EH (cell line): ENCODE data around the gene TBC1D30.
"Not testable (repeated sequence)": the region's sequence is repeated elsewhere in the genome, so short reads cannot be mapped to it uniquely, and the experiment has no call there.

ENCODE experiments used
- DNase-seq: peaks from one replicate; pipeline ENCODE4 v3.0.0-alpha.2; 2015; ENCODE audit warnings: low read depth

Gene TBC1D30

DNA sequence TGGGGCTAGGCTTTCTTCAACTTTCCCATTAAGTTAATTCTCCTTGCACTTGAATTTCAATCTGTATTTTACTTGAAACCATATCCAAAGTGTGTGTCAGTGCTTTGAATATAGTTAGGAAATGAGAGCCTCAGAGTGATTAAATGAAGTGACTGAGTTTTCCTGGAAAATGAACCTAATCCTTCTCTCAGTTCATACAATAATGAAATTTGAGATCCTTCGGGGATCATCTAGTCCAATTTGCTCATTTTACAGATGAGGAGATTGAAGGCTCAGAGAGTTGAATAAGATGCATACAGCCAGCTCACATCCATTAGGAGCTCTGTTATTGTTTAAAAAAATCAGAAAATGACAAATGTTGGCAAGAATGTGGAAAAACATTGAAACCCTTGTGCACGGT lies 18.3 kb upstream of the TBC1D30 start:
- DNase-seq: no peak

DNA sequence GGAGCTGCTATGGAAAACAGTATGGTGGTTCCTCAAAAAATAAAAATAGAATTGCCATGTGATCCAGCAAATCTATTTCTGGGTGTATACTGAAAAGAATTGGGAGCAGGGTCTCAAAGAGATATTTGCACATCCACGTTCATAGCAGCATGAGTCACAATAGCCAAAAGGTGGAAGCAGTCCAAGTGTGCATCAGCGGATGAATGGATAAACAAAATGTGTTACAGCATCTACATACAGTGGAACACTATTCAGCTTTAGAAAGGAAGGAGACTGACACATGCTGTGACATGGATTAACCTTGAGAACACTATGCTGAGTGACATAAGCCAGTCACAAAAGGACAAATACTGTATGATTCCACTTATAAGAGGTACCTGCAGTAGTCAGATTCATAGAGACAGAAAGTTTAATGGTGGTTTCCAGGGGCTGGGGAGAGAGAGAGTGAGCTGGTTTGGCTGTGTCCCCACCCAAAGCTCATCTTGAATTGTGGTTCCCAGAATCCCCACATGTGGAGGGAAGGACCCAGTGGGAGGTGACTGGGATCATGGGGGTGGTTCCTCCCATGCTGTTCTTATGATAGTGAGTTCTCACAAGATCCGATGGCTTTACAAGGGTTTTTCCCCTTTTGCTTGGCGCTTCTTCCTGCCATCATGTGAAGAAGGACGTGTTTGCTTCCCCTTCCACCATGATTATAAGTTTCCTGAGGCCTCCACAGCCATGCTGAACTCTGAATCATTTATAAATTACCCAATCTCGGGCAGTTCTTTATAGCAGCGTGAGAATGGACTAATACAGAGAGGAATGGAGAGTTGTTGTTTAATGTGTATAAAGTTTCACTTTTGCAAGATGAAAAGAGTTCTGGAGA lies 17.6 kb upstream of the TBC1D30 start:
- peak; percentile 57 for DNase-seq

DNA sequence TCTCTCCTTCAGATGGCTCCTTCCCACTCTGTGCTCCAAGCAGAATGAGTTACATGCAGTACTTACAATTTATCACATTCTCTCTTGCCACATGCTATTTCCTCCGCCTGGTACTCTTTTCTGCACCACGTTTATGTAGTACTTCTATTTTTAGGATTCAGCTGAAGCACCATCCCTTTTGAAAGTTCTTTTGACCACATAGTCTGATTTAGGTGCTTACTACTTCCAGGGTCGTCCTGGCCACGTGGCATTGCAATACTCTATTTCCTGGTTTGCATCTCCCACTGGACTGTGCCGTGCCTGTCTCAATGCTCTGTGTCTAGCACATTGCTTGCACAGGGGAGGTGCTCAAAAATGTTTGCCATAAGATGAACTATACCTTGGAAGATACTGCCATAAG lies 16.3 kb upstream of the TBC1D30 start:
- DNase-seq: no peak

DNA sequence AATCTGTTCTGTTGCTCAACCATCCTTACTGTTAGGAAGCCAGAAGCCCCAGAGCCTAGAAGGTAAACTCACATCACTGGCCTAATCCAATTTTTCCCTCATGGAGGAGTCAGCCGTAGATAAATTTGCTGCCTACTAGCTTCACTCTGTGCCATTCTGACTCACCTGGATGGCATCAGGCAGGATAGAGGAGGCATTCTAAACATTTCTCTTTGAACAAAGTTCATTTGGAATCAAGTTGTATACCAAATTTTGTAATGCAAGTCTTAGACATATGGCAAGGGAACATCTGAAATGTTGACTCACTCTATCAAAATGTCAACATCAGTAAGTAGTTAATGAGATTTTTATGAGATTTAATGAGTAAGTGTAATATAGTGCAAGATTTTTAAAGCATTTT lies 13.6 kb upstream of the TBC1D30 start:
- DNase-seq: peak; percentile 36

DNA sequence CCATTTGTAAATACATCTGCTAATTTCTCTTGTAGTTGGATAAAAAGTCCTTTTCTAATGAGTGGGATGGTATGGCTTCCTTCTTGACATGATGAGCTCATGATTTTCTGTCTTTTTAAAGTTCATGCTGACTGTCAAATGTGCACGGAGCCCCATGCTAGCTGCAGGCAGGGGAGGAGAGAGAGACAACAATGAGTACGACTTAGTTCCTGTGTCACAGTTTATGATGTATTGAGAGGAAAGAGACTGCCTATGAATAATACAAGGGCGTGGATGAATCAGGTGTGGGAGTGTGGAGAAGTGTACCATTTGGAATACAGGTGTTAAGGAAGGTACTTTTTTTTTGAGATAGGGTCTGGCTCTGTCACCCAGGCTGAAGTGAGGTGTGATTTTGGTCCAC lies 10.7 kb upstream of the TBC1D30 start:
- no peak for DNase-seq

DNA sequence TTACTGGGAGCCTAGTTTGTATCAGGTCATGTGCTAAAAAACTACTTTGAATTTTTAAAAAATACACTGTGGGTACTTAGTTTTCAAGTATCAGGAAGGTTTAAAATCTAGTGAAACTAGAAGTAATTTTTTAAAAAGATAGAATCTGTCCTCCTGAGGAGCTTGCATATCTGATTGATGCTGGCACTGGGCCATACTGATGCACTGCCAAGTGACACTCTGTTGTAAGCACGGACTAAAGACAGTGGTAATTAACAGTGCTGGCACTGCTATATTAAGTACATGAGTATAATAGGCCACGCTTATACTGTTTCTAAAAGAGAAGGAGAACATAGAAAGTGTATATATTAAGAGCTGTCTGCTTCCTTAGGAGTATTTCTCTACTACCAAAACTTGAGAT lies 10.0 kb upstream of the TBC1D30 start:
- DNase-seq: no peak

DNA sequence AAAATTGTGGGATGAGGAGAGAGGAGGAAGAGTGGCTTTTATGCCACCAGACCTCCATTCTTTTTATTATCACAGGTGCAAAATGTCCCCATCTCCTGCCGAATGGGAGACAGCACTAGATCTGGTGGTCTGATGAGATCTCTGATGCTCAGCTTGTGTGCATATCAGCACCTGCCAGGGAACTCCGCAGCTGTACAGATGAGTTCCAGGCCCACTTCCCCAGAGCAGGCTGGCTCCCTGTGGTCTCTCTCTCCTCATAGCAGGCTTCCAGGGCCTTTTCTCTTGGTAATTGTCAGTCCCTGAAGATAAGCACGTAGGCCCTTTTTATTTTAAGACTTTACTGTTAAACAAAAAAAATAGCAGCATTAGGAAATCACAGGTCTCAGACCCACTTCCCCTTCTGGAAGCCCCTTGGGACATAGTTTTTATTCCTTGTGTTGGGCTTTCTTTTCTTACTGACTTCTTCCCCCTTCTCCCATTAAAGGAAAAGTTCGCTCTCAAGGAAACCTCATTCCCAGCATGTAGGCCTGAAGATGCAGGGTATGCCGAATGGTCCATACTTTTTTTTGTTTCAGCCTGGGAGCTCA lies 4.5 kb upstream of the TBC1D30 start:
- no peak for DNase-seq

DNA sequence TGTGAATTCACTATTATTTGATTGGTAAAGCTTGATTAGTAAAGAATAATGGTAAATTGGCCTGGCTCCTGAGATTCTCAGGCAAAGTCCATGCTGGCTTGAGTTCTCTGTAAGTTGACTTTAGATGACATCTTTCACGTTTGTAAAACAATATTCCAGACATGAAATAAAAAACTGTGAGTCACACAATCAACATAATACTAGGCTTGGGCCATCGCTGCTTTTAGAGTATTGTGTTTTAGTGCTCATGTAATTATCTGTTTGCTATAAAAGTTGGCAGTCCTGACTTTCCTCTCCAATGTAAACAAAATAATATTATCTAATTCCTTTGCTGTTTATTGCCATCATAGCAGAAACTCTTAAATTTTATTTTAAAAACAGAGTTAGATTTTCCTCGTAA lies 3.9 kb upstream of the TBC1D30 start:
- no peak for DNase-seq

DNA sequence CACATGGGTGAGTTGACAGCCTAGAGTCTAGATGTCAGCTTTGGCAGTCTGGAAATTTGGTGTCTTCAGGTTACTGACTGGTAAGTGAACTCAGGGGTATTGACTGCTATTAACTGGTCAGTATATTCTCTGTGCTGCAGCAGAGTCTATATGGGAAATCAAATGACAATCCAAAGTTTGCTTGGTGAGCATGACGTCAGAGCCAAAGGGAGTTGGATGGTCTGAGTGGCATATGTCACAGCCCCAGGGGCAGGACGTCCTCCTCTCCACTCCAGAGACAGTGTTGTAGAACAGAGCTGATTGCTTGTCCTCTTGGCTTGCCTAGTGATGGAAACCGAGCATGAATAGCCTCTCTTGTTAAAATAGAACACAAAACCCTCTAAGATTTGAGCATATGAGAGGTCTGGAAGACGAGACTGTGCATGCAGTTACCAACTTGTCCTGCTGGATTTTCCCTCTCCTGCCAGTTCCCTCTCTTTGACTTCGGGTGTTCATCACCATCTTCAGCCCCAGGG lies 3.3 kb upstream of the TBC1D30 start:
- no peak for DNase-seq

DNA sequence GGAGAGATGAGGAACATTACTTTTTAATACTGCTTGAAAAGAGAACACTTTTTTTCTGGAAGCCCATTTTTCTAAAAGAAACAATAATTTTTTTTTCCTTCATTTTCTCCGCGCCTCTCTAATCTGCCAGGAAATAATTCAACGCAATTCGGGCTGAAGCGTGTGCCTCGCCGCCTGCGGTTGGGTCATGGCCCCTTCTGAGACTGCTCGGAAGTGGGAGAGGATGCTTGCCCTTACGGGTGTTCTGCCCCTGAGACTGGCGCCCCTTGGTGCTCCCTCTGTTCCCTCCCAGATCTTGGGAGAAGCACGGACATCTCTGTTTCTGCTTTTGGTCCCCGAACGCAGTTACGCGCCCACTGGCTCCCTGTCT lies 332 bp upstream of the TBC1D30 start:
- DNase-seq: no peak

DNA sequence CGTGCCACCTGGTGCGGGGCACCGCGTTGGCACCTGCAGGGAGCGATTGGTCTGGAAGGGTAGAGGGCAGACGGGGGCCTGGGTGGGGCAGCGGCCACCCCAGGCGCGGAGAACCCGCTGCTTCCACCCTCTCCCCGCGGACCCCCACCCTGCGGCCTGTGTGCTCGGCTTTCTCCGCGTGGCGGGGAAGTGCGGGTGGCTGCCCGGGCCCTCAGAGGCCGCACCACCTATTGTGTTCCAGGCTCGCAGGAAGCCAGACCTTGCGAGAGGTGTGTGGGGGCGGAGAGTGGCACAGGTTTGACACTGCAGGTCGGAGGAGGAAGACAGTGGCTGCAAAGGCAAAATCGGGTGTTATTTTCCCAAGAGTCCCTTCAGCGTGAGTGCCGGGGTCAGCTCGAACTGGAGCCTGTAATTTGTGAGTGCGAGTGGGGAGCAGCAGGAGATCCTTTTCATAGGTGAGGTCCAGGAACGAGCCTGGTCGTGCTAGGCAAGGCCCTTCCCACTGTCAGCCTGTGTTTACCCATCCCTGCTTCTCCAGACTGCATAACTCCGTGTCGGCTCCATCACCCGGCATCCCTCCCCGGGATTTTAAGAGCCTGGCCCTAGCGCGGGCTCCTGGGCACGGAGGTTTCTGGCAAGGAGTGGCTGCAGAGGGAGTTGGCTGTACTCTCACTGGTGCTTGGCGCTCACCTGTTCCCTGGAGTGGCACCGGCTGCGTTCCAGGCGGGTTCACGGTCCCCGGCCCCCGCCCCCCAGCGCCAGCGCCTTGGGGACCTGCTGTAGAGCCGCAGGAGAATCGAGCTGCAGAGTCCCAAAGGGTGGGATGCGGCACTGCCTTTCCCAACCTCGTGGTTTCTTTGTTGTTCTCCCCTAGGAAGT lies 935 bp downstream of the TBC1D30 start:
- DNase-seq: no peak

DNA sequence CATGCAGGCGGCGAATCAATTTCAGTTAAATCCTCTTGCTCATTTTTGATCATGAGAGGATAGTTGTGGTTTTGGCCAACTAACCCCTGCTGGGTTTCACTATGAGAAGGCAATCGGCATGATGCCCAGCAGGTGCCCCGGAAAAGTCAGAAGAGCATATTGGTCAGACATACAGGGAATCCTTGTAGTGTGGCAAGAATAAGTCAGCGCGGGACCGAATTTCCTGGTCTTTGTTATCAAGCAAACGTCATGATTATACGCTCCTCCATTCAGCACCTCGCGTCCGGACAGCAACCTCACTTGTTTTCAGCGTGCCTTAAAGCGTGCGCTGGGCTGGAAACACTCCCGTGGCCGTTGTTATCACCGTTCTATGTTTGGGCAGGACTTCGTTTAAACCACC lies 1.8 kb downstream of the TBC1D30 start:
- peak; percentile 30 for DNase-seq

DNA sequence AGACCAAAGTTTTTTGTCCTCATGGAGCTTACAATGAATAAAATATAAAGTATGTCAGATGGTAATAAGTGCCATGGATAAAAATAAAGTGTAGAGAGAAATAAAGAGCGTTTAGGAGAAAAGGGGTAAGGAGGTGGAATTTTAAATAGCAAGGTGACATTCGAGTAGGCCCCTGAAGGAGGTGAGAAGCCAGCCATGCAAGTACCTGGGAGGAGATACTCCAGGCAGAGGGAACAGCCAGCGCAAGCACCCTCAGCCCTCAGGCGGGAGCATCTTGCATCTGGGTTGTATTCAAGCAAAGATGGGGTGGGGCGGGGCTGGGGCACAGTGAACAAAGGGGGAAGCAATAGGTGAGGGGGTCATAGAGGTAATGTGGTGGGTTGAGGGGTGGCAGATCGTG lies 4.3 kb downstream of the TBC1D30 start:
- no peak for DNase-seq

DNA sequence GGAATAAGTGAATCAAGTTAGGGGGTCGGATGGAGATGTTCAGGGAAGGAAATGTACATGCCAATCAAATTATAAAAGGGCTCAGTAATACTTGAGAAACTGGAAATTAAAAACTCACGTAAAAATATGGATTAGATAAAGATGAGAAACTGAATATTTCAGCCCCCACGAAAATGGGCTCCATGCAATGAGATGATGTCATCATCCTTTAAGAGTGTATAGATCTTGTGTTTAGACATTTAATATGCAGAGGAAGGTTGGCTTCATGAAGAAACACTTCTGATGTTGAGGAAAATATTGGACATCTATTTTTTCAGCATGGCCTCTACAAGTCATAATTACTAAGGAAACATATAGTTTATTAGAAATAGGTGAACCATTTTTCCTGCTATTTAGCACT lies 9.5 kb downstream of the TBC1D30 start:
- no peak for DNase-seq

DNA sequence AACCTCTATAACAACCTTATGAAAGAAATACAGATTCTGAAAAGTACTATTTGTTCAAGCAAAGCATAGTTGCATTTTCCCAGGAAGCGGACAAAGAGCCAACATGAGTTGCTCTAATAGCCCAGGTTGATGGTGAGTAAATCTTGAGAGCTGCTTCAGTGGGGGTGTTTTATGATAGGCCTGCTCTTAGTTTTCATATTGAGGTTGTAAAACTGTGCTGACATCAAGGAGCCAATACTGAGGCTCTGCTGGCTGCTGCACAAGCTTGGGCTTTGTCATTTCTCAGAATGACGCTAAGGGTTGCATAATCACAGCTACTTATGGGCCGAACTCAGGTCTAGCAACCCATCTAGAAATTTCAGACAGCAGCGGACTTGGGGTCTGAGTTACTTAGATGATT lies 11.5 kb downstream of the TBC1D30 start:
- no peak for DNase-seq

DNA sequence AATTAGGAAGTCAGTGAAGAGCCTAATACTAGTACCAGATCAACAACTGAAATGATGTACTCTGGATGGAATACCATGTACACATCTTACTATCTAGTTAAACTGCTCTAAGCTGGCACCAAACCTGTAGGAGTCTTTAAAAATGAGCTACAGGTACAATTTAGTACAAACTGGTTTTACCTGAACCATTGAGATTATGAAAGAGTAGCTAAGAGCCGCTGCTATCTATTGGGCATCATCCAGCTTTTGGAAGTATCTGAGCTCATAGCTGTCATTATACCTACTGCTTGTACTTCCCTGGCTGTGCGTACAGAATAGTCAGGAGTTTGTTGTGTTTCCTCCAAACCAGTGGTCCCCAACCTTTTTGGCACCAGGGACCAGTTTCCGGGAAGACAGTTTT lies 12.4 kb downstream of the TBC1D30 start:
- DNase-seq: no peak

DNA sequence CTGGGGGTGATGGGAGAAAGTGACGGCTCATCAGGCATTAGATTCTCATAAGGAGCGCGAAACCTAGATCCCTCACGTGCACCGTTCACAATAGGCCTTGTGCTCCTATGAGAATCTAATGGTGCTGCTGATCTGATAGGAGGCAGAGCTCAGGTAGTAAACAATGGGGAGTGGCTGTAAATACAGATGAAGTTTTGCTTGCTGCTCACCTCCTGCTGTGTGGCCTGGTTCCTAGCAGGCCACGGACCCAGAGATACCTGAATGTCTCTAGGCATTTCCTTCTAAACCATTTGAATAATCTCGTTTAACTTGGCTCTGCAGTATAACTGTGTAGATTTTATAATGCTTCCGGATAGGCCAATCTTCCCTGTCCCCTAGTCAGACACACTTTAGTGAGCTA lies 13.0 kb downstream of the TBC1D30 start:
- DNase-seq: no peak

DNA sequence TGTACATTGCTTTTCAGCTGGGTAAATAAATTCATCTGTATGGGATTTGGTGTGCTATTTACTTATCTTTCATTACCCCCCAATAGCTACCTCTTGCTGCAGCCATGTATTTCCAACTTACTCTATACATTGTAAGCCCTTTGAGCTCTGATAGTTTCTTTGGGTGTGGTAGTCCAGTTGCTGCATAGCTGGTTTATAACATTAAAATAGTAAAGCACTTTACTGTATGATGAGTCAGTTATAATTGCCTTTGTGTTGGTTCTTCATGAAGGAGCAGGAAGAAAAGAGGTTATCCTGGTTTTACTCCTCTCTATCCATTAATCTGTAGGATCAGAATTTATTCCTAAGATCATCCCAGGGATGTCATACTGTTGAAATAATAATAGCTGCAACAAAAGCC lies 15.7 kb downstream of the TBC1D30 start:
- DNase-seq: no peak

DNA sequence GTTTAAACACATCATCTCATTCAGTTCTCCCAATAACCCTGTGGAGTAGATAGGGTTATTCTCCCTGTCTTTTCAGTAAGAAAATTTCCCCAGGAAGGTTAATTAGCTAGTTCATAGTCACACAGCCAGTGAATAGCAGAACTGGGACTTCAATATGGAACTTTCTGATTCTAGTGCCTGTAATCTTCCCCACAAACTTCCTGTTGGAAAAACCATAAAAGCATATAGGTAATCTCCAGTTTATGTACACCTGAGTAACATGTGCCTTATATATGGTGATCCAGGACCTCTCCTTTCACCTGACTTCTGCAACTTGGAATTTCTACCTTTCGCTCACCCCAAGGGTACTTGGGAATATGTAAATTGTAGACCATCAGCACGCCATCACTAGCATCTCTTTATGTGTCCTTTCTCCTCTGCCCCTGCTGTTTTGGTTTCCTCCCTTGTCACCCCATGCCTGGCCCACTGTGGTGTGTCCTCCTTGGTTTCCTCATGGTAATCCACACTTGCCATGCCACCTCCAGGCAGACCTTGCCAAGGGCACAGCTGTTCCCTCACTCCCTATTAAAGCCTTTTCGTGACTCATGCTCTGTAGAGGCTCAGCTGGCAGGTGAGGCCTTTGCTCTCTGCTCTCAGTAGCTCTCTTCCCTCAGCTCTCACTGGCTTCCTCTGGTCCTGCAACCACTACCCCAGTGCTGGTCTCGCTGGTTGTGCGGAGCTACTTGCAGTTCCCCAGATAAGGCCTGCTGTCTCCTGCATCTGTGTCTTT lies 16.7 kb downstream of the TBC1D30 start:
- DNase-seq: no peak

DNA sequence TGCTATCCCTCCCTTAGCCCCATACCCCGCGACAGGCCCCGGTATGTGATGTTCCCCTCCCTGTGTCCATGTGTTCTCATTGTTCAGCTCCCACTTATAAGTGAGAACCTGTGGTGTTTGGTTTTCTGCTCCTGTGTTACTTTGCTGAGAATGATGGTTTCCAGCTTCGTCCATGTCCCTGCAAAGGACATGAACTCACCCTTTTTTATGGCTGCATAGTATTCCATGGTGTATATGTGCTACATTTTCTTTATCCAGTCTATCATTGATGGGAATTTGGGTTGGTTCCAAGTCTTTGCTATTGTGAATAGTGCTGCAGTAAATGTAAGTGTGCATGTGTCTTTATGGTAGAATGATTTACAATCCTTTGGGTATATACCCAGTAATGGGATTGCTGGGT lies 24.0 kb downstream of the TBC1D30 start:
- not testable (repeated sequence) for DNase-seq

DNA sequence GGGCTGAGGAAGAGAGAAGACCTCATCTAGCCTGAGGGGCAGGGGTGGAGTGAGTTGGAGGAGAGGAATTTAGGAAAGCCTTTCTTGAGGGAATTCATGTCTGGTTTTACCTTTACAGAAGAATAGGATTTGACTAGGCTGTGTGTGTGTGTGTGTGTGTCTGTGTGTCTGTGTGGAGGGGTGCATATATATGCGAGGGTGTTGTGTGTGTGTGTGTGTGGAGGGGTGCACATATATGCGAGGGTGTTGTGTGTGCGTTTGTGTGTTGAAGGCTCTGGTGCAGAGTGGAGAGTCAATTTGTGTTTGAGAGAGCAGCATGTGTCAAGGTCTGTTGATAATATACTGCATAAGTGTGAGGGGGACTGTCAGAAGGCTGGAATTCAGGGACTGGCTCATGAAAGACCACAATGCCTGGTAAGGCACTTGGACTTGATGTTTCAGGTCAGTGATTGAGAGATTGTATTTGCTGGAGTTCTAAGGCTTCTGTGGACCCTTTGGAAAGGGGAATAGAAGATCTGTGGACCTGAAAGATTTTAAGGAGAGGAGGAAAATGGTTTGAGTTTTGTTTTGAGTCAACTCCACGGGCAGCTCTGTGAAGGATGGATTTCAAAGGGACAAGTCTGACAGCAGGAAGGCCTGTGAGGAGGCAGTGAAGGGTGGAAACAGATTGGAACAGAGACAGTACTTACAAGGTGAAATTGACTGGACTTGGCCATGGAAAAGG lies 34.6 kb downstream of the TBC1D30 start:
- DNase-seq: no peak
